Astrocyte of the spinal cord (primary cell): ENCODE measurements around the gene FAM221B.

Experiments
- DNase-seq: peaks from one replicate; pipeline ENCODE4 v3.0.0; 2011; ENCODE audit warnings: low read depth, low spot score
- H3K4me3 ChIP-seq: 2 replicates; pipeline ENCODE4 v1.5.1; 2011; ENCODE audit warnings: low read depth, mild to moderate bottlenecking, low read length, moderate library complexity
- in situ Hi-C: cut with HindIII; loops from 2 replicates; pipeline ENCODE4 v1.10.0; 2017; ENCODE audit warnings: low sequenced_read_pairs
- TF ChIP-seq, protein P1 (sequence below): IDR thresholded peaks from 2 replicates; pipeline ENCODE4 v1.5.1; 2012; ENCODE audit warnings: low read depth, mild to moderate bottlenecking, low read length, inconsistent platforms

FAM221B gene

DNA sequence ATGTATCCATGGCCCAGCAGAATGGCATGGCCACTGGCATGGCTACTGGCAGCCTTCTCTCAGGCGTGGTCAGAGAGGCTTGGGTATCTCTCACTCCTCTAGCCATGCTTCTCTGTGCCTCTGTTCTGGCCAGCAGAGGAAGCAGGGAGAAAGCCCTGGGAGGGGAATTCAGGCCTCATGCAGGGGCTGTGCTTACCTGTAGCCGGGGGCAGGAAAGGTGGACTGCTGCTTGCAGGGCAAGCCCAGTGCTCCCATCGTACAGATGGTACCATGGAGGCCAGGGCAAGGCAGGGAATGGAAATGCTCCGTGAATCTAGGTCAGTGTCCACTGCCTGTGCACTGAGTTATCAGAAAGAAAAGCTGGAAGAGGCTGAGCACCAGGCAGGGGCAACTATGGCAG is 39.0 kb upstream of the FAM221B start:
- TF ChIP-seq, protein P1, sequence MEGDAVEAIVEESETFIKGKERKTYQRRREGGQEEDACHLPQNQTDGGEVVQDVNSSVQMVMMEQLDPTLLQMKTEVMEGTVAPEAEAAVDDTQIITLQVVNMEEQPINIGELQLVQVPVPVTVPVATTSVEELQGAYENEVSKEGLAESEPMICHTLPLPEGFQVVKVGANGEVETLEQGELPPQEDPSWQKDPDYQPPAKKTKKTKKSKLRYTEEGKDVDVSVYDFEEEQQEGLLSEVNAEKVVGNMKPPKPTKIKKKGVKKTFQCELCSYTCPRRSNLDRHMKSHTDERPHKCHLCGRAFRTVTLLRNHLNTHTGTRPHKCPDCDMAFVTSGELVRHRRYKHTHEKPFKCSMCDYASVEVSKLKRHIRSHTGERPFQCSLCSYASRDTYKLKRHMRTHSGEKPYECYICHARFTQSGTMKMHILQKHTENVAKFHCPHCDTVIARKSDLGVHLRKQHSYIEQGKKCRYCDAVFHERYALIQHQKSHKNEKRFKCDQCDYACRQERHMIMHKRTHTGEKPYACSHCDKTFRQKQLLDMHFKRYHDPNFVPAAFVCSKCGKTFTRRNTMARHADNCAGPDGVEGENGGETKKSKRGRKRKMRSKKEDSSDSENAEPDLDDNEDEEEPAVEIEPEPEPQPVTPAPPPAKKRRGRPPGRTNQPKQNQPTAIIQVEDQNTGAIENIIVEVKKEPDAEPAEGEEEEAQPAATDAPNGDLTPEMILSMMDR, result no peak
- H3K4me3 ChIP-seq, result no peak overlapping the region
- DNase-seq, result no peak
- in situ Hi-C loops, result no loop called here

DNA sequence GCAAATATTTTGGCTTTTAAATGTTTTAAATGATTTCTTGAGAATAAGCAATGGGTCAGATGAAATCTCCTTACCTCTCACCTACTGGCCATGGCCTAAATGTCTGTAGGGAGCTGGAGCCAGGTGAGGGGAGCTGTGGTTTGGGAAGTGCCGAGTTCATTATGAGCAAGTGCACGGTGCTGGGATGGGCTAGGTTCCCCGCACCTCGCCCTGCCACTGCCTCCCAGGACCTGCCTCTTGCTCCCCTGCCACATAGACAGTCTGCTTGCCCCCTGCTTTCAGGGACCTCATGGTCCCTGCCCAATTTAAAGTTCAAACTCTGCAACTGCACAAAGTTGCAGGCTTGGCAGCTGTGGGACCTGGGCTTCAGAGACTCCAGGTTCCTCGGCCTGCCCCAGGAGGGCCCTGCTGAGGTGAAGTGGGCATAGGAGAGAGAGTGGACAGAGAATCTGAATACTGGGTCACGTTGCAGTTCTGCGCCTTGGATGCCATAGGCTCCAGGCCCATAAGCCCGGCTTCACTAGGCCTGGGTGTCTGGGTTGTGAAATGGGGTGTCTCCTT is 36.2 kb upstream of the FAM221B start:
- in situ Hi-C loops, result no loop called here
- no peak overlapping the region for H3K4me3 ChIP-seq
- no peak for DNase-seq
- TF ChIP-seq, protein P1, result no peak

DNA sequence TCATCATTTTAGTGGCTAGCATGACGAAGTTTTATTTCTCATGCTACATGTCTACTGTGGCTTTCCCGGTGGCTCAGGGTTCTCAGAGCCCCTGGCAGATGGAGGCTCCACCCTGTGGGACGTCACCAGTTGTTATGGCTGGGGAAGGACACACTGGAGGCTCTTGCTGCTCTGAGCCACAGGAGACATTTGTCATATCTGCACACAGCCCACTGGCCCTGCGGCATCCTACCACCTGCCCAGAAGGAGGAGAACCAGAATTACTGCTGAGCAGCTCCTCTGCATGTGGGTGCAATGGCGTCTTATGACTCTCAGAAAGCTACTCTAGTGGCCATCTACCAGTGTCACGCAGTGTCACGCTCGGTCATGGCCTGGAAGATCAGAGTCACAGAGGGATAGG is 35.1 kb upstream of the FAM221B start:
- TF ChIP-seq, protein P1, result no peak
- DNase-seq, result no peak
- H3K4me3 ChIP-seq, result no peak overlapping the region
- in situ Hi-C loops, result no loop called here

DNA sequence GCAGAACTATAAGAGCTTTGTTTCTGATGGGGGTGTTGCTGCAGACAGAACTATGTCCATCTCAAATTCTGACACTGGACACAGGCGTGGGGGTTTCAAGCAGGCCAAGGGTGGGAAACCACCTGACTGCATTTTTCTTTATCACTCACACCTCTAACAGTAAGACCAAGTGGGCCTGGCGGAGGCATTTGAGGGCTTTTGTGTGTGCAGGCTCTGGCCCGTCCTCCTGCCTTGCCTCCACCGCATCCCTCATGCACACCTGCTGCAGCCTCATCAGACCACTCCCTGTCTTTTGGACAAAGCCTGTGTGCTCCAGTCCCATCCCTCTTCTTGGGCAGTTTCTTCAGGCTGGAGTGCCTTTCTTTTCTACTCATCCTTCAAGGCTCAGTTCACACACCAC is 33.8 kb upstream of the FAM221B start:
- no peak overlapping the region for H3K4me3 ChIP-seq
- DNase-seq, result no peak
- in situ Hi-C loops, result no loop called here
- TF ChIP-seq, protein P1, result no peak

DNA sequence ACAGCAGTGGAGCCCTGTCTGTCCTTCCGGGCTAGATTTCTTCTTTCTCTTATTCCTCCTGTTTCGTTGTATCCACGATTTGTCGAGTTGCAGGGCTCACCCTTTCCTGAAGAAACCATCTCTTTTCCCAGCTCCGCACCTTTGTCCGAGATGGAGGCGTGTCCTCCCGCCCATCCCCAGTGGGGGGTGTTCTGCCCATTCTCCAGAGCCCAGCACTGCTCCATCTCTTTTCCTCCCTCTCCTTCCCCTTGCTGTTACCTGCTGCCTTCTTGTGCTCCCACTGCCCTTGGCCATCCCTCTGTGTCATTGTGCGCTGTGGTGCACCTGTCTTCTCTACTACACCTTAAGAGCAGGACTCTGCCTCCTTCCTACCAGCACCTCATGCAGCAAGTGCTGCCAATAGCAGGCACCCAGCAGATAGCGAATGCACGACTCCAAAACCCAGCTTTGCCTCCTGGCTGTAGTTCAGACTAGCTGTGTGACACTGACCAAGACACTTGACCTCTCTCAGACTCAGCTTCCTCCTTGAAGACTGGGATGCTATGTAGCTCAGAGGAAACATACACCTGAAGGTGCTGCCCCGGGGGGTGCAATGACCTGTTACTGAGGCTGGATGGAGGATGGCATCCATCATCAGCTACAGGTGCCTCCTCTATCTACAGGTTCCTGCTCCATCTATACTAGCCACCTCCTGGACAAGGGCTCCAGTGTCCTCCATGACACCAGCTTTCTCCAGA is 32.8 kb upstream of the FAM221B start:
- TF ChIP-seq, protein P1, result no peak
- in situ Hi-C loops, result no loop called here
- no peak for DNase-seq
- no peak overlapping the region for H3K4me3 ChIP-seq

DNA sequence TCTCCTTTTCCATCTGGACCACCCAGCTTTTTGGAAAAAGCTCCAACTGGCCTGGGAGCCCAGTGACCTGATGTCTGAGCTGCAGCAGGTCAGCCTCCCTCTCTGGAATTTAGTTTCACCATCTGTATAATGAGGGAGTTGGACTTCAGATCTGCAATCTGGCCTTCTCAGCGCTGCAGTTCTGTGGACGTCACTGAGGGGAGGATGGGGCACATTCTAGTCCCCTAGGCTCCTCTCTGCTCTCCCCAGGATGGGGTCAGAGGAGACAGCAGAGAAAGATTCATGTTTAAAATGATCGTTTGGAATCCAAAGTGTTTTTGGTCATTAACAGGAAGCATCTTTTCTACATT is 31.4 kb upstream of the FAM221B start:
- no peak overlapping the region for H3K4me3 ChIP-seq
- DNase-seq, result no peak
- TF ChIP-seq, protein P1, result no peak
- in situ Hi-C loops, result no loop called here
